Measurements from ENCODE around the gene PSMC1. TPM values are rescaled to one million over a fixed set of nuclear protein-coding genes. Genes with fewer than 3 reads are reported as not detected.

Gene PSMC1
- total RNA-seq, 1 experiment from 2014 or later, result 132 TPM

DNA sequence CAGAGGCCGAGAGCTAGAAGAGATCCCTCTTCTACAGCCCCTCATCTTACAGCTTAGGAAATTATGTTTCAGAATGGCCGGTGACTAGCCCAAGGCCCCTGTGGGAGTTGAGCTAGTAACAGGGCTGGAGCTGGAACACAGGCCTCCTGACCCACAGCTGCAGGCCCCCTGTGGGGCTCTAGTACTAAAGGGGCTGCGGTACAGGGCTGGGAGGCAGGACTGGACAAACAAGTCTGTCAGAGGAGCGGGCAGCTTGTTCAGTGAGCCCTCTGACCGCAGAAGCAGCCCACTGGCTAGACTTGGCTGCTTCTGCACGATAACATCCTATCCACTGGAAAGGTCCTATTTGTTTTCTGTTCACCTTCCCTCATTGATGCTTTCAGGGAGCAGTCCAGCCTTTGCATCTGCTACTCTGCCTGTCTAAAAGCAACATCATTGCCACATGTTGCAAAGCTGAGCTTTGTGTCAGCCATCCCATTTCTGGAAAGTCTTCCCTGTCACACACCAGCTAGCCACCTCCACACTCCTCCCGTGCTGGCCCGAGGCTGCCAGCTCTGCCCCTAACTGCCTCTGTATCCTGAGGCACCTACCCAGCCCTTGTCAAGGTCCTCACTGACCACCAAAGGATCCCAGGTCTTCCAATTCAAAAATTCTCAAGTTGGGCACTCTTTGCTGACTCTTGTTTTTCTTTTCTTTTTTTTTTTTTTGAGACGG, 10.2 kb downstream of the PSMC1 start:
- no peak for ATAC-seq
- RAD21 ChIA-PET (ENCODE audit: low non-redundant PET in 1 of 2, low total read pairs in 2 of 2, uncharacterized antibody in 2 of 2, unreplicated experiment in 2 of 2), result no interaction called here
- H3K27ac ChIP-seq (ENCODE audit: low read depth, low read length), result no peak overlapping the region
- no peaks in the 10 kb centered on the region; the same call in 1 of the 2 replicates for H3K79me2 ChIP-seq (ENCODE audit: insufficient read depth, low read length)
- DNase-seq (ENCODE audit: low read depth, low spot score), result no peak
- CTCF ChIA-PET, result interaction anchor here (1.1 kb wide), 1 partner anchor 10 kb away, joined by 4 read pairs; the partner anchor contains the start of gene PSMC1
- intact Hi-C loops (cut with micrococcal nuclease), result no loop called here
- POLR2A ChIA-PET, result no interaction called here
- H3K9ac ChIP-seq (ENCODE audit: low read length), result no peak overlapping the region
- no peaks in the 10 kb centered on the region for H3K9me3 ChIP-seq (ENCODE audit: control insufficient read depth in 1 of 2, insufficient read depth in 1 of 2, low read depth in 1 of 2, low read length in 2 of 2)
- no peaks in the 10 kb centered on the region for H3K4me1 ChIP-seq (ENCODE audit: control insufficient read depth in 1 of 2, insufficient read depth in 2 of 2, low read length in 2 of 2)
- no peak overlapping the region for H2AFZ ChIP-seq (ENCODE audit: low read depth, low read length, poor library complexity, severe bottlenecking)
- H3K9me2 ChIP-seq (ENCODE audit: insufficient read depth), result no peaks in the 10 kb centered on the region
- no peaks in the 10 kb centered on the region for H3K27me3 ChIP-seq (ENCODE audit: insufficient read depth, low read length)
- H3K36me3 ChIP-seq (ENCODE audit: control insufficient read depth in 1 of 2, insufficient read depth in 2 of 2, low read length in 2 of 2), result peaks cover 66 to 67% of the 10 kb centered on the region in 2 experiments
- H3K4me2 ChIP-seq (ENCODE audit: low read length), result no peak overlapping the region
- TF ChIP-seq, protein P1, sequence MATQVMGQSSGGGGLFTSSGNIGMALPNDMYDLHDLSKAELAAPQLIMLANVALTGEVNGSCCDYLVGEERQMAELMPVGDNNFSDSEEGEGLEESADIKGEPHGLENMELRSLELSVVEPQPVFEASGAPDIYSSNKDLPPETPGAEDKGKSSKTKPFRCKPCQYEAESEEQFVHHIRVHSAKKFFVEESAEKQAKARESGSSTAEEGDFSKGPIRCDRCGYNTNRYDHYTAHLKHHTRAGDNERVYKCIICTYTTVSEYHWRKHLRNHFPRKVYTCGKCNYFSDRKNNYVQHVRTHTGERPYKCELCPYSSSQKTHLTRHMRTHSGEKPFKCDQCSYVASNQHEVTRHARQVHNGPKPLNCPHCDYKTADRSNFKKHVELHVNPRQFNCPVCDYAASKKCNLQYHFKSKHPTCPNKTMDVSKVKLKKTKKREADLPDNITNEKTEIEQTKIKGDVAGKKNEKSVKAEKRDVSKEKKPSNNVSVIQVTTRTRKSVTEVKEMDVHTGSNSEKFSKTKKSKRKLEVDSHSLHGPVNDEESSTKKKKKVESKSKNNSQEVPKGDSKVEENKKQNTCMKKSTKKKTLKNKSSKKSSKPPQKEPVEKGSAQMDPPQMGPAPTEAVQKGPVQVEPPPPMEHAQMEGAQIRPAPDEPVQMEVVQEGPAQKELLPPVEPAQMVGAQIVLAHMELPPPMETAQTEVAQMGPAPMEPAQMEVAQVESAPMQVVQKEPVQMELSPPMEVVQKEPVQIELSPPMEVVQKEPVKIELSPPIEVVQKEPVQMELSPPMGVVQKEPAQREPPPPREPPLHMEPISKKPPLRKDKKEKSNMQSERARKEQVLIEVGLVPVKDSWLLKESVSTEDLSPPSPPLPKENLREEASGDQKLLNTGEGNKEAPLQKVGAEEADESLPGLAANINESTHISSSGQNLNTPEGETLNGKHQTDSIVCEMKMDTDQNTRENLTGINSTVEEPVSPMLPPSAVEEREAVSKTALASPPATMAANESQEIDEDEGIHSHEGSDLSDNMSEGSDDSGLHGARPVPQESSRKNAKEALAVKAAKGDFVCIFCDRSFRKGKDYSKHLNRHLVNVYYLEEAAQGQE (IDR thresholded peaks at IDR 0.05; ENCODE audit: low read depth), result no peak
- TF ChIP-seq ZFX (IDR thresholded peaks at IDR 0.05), result no peak
- TF ChIP-seq SRF (IDR thresholded peaks at IDR 0.05; ENCODE audit: low read depth), result no peak
- TF ChIP-seq EGR1 (IDR thresholded peaks at IDR 0.05; ENCODE audit: low read depth), result no peak
- no peak for TF ChIP-seq CBX3 (IDR thresholded peaks at IDR 0.05; ENCODE audit: low read depth)
- TF ChIP-seq SIN3A (IDR thresholded peaks at IDR 0.05; ENCODE audit: low read depth), result no peak
- TF ChIP-seq TCF7L2 (IDR thresholded peaks at IDR 0.05; ENCODE audit: borderline replicate concordance, extremely low read depth, insufficient read depth, insufficient read length), result no peak
- TF ChIP-seq RAD21 (IDR thresholded peaks at IDR 0.05; ENCODE audit: low read depth), result no peak
- TF ChIP-seq, protein P2, sequence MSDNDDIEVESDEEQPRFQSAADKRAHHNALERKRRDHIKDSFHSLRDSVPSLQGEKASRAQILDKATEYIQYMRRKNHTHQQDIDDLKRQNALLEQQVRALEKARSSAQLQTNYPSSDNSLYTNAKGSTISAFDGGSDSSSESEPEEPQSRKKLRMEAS (IDR thresholded peaks at IDR 0.05), result no peak
- no peak for TF ChIP-seq JUND (IDR thresholded peaks at IDR 0.05)
- TF ChIP-seq POLR2A (IDR thresholded peaks at IDR 0.05; ENCODE audit: borderline replicate concordance, extremely low read depth, insufficient read depth, insufficient read length), result no peak
- TF ChIP-seq, protein P3, sequence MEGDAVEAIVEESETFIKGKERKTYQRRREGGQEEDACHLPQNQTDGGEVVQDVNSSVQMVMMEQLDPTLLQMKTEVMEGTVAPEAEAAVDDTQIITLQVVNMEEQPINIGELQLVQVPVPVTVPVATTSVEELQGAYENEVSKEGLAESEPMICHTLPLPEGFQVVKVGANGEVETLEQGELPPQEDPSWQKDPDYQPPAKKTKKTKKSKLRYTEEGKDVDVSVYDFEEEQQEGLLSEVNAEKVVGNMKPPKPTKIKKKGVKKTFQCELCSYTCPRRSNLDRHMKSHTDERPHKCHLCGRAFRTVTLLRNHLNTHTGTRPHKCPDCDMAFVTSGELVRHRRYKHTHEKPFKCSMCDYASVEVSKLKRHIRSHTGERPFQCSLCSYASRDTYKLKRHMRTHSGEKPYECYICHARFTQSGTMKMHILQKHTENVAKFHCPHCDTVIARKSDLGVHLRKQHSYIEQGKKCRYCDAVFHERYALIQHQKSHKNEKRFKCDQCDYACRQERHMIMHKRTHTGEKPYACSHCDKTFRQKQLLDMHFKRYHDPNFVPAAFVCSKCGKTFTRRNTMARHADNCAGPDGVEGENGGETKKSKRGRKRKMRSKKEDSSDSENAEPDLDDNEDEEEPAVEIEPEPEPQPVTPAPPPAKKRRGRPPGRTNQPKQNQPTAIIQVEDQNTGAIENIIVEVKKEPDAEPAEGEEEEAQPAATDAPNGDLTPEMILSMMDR (IDR thresholded peaks at IDR 0.05 in 2 of 3, conservative IDR thresholded peaks at IDR 0.05 in 1 of 3; ENCODE audit: borderline replicate concordance in 1 of 3, insufficient read depth in 1 of 3, low read depth in 2 of 3, low read length in 2 of 3), result no peak
- no TSS peak for BruUV-seq (replicated peaks)
- no peak overlapping the region for H3K4me3 ChIP-seq (replicated peaks in 1 of 2; ENCODE audit: low read depth in 1 of 2, low read length in 2 of 2)
- no peaks in the 10 kb centered on the region for H4K20me1 ChIP-seq (ENCODE audit: insufficient read depth)
